Liver (tissue), 9 donors: ENCODE measurements around the gene EMD. TPM values are rescaled to one million over a fixed set of nuclear protein-coding genes. Genes with fewer than 3 reads are reported as not detected.

Source experiments
- DNase-seq: peaks from one replicate; pipeline ENCODE4 v3.0.0-alpha.2; 2017; ENCODE audit warnings: low spot score
- H3K27ac ChIP-seq, 2 donors: one replicate each; pipeline ENCODE4 v1.7.0; 2013; ENCODE audit warnings: inconsistent platforms in 2 of 2, low read length in 2 of 2, control low read depth in 1 of 2, low read depth in 1 of 2, mild to moderate bottlenecking in 1 of 2
- H3K27me3 ChIP-seq, 4 donors: one replicate each; pipeline versions ENCODE4 v1.6.1 to v1.7.0; 2013; ENCODE audit warnings: low read length in 3 of 4, inconsistent platforms in 1 of 4, mild to moderate bottlenecking in 1 of 4, moderate library complexity in 1 of 4; ENCODE audit not compliant: control insufficient read depth in 4 of 4, insufficient read depth in 4 of 4
- H3K36me3 ChIP-seq, 4 donors: one replicate each; pipeline versions ENCODE4 v1.6.1 to v1.7.0; 2013; ENCODE audit warnings: low read length in 3 of 4, mild to moderate bottlenecking in 3 of 4, low read depth in 1 of 4, moderate library complexity in 1 of 4; ENCODE audit not compliant: control insufficient read depth in 4 of 4, insufficient read depth in 3 of 4
- H3K4me1 ChIP-seq, 4 donors: one replicate each; pipeline versions ENCODE4 v1.6.1 to v1.7.0; 2013; ENCODE audit warnings: low read length in 3 of 4, mild to moderate bottlenecking in 3 of 4, moderate library complexity in 1 of 4; ENCODE audit not compliant: control insufficient read depth in 4 of 4, insufficient read depth in 4 of 4
- H3K4me3 ChIP-seq, 3 donors: one replicate each; pipeline versions ENCODE4 v1.6.1 to v1.7.0; 2013; ENCODE audit warnings: low read length in 3 of 3, control low read depth in 1 of 3, low read depth in 1 of 3, mild to moderate bottlenecking in 1 of 3
- H3K9ac ChIP-seq, 2 donors: one replicate each; pipeline ENCODE4 v1.7.0; 2013; ENCODE audit warnings: low read length in 2 of 2, mild to moderate bottlenecking in 2 of 2, moderate library complexity in 2 of 2, control low read depth in 1 of 2, low read depth in 1 of 2
- H3K9me3 ChIP-seq, 4 donors: one replicate each; pipeline versions ENCODE4 v1.6.1 to v1.7.0; 2013; ENCODE audit warnings: low read length in 3 of 4; ENCODE audit not compliant: control insufficient read depth in 4 of 4
- ATF3 ChIP-seq: IDR thresholded peaks from 2 replicates; pipeline ENCODE4 v1.6.1; 2016; ENCODE audit warnings: antibody characterized with exemption
- EGR1 ChIP-seq, 2 donors: IDR thresholded peaks; 2 replicates each; pipeline ENCODE4 v1.6.1; 2016 to 2018; ENCODE audit warnings: antibody characterized with exemption in 2 of 2, low read depth in 2 of 2
- FOXA1 ChIP-seq: IDR thresholded peaks from 2 replicates; pipeline ENCODE4 v1.6.1; 2016; ENCODE audit warnings: antibody characterized with exemption
- FOXA2 ChIP-seq: IDR thresholded peaks from 2 replicates; pipeline ENCODE4 v1.6.1; 2016; ENCODE audit warnings: antibody characterized with exemption
- GABPA ChIP-seq, 2 donors: IDR thresholded peaks in 1 of 2; conservative IDR thresholded peaks in 1 of 2; 2 replicates each; pipeline ENCODE4 v1.6.1; 2016; ENCODE audit warnings: antibody characterized with exemption in 2 of 2, mild to moderate bottlenecking in 1 of 2, moderate library complexity in 1 of 2
- HNF4A ChIP-seq, 2 donors: conservative IDR thresholded peaks; 2 replicates each; pipeline ENCODE4 v1.6.1; 2016; ENCODE audit warnings: antibody characterized with exemption in 2 of 2, mild to moderate bottlenecking in 2 of 2
- JUND ChIP-seq, 2 donors: IDR thresholded peaks; 2 replicates each; pipeline ENCODE4 v1.6.1; 2016; ENCODE audit warnings: antibody characterized with exemption in 2 of 2
- RAD21 ChIP-seq, 2 donors: IDR thresholded peaks; 2 replicates each; pipeline ENCODE4 v1.6.1; 2016; ENCODE audit warnings: antibody characterized with exemption in 2 of 2, mild to moderate bottlenecking in 2 of 2
- RXRA ChIP-seq, 2 donors: IDR thresholded peaks; 2 replicates each; pipeline ENCODE4 v1.6.1; 2017 to 2018; ENCODE audit warnings: antibody characterized with exemption in 2 of 2, mild to moderate bottlenecking in 1 of 2
- SP1 ChIP-seq: IDR thresholded peaks from 2 replicates; pipeline ENCODE4 v1.6.1; 2018; ENCODE audit warnings: antibody characterized with exemption, mild to moderate bottlenecking
- TAF1 ChIP-seq: conservative IDR thresholded peaks from 2 replicates; pipeline ENCODE4 v1.6.1; 2016; ENCODE audit warnings: antibody characterized with exemption, mild to moderate bottlenecking
- YY1 ChIP-seq: IDR thresholded peaks from 2 replicates; pipeline ENCODE4 v1.6.1; 2016; ENCODE audit warnings: antibody characterized with exemption, mild to moderate bottlenecking
- WGBS: extraction: QIAGEN DNeasy Blood & Tissue Kit; methylation state at CpG from one replicate; pipeline ENCODE4 v1.1.7; 2013; 5-methylcytosine and 5-hydroxymethylcytosine counted together
- polyA plus RNA-seq, 2 donors: library from polyadenylated mRNA; stranded (reverse) in 1 of 2; unstranded in 1 of 2; fragments of 200-250 nt in 1 of 2; fragments of >200 nt in 1 of 2; fragmentation: Nextera tagmentation in 1 of 2; extraction: Ambion mirVana in 1 of 2; gene quantifications; one replicate each; pipeline versions ENCODE4 v1.2.1 to v1.2.3, GENCODE V29; 2013 to 2015
- total RNA-seq, 2 donors: library from RNA; depleted of rRNA; stranded (reverse); fragments of >200 nt; gene quantifications; one replicate each; pipeline ENCODE4 v1.2.3, GENCODE V29; 2014
- TF ChIP-seq, protein P1 (sequence below): IDR thresholded peaks from 2 replicates; pipeline ENCODE4 v1.6.1; 2016; ENCODE audit warnings: antibody characterized with exemption, mild to moderate bottlenecking
- TF ChIP-seq, protein P2 (sequence below): fragments of 150-350 bp; IDR thresholded peaks from 2 replicates; pipeline ENCODE4 v1.5.1; 2017; ENCODE audit warnings: improper control_type of control experiment, low read depth, low read length; ENCODE audit not compliant: missing input control
- donor health status: healthy.
- donor health status: healthy.
- donor health status: healthy.
- donor health status: healthy.
- donor health status: healthy.

The EMD gene
- total and polyA plus RNA-seq, 4 donors: 11.6 to 38.0 (median 17.0) TPM

DNA sequence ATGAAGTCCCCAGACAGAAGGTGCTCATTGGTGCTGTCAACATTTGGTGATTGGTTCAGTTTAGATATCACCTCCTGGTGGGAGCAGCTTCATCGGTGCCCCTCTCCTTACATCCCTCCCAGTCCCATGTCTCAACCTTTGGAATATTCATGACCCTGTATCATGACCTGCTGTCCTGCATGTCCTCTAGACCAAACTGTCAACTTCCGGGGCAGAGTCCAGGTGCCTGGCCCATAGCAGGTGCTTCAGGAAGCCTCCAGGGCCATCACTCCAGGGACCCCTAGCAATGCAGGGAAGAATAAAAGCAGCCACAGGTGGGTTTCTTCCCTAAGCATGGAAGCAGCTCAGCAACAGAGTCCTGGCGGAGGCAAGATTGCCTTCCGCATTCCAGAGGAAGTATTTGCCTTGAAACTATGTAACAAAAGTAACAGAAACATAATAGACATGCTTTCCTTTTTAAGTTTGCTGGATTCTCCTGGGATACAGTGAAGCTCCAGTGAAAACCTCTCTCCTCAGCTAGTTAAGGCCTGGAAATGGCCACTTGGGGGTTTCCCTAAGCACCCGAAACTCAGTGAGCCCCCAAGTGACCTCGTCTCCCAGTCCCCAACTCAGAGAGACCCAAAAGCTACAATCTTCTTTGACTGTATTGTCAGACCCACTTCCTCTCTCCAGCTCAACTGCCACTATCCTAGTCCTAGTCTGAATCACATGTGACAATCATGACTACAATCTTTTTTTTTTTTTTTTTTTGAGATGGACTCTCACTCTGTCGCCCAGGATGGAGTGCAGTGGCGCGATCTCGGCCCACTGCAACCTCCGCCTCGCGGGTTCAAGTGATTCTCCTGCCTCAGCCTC is 48.0 kb downstream of the EMD start:
- no peaks in the 10 kb centered on the region for H3K27me3 ChIP-seq
- TF ChIP-seq HNF4A (conservative IDR thresholded peaks at IDR 0.05) (peak in 1 of 2 donors; percentile 35), JUND (IDR thresholded peaks at IDR 0.05) (no peak), TAF1 (no peak), ATF3 (no peak)
- DNase-seq: no peak
- WGBS: 90% methylated on average over 13 of the region's 13 CpGs
- H3K4me1 ChIP-seq: peaks cover 4 to 18% (median 5%) of the 10 kb centered on the region in 4 donors
- no peaks in the 10 kb centered on the region for H3K9me3 ChIP-seq
- H3K4me3 ChIP-seq: no peak overlapping the region
- H3K9ac ChIP-seq: no peak overlapping the region
- no peak overlapping the region for H3K27ac ChIP-seq
- H3K36me3 ChIP-seq: peaks cover 0 to under 1% (median 0%) of the 10 kb centered on the region in 4 donors

GRCh38 chrX:154428176-154429171 is 49.4 kb downstream of the EMD start, which contains the start of gene ATP6AP1:
Gene ATP6AP1, plus strand, starts transcription at chrX:154428677. Its CDS starts 16 bp downstream, at chrX:154428693.
- Histone ChIP-seq H3K27me3 (no peaks in the 10 kb centered on the region), H3K9ac (peak within 1 kb of the TSS; percentile 8 to 22), H3K4me3 (peak within 1 kb of the TSS; percentile 46 to 86 (median 76)), H3K27ac (peak within 1 kb of the TSS; percentile 63 to 66), H3K9me3 (no peaks in the 10 kb centered on the region), H3K4me1 (peaks cover 4 to 18% (median 5%) of the 10 kb centered on the region in 4 donors), H3K36me3 (peaks cover 0 to 5% (median 4%) of the 10 kb centered on the region in 4 donors)
- WGBS: 9% methylated on average over 87 of the region's 87 CpGs
- TF ChIP-seq SP1 (peak; percentile 84), TAF1 (no peak), JUND (IDR thresholded peaks at IDR 0.05) (no peak), RAD21 (IDR thresholded peaks at IDR 0.05) (no peak), RXRA (IDR thresholded peaks at IDR 0.05) (no peak), GABPA (IDR thresholded peaks at IDR 0.05 in 1 of 2, conservative IDR thresholded peaks at IDR 0.05 in 1 of 2) (no peak), FOXA2 (no peak), ATF3 (no peak), HNF4A (conservative IDR thresholded peaks at IDR 0.05) (no peak), FOXA1 (no peak), EGR1 (IDR thresholded peaks at IDR 0.05; ENCODE audit: low read depth in 2 of 2) (no peak), YY1 (peak; percentile 92)
- TF ChIP-seq, protein P1, sequence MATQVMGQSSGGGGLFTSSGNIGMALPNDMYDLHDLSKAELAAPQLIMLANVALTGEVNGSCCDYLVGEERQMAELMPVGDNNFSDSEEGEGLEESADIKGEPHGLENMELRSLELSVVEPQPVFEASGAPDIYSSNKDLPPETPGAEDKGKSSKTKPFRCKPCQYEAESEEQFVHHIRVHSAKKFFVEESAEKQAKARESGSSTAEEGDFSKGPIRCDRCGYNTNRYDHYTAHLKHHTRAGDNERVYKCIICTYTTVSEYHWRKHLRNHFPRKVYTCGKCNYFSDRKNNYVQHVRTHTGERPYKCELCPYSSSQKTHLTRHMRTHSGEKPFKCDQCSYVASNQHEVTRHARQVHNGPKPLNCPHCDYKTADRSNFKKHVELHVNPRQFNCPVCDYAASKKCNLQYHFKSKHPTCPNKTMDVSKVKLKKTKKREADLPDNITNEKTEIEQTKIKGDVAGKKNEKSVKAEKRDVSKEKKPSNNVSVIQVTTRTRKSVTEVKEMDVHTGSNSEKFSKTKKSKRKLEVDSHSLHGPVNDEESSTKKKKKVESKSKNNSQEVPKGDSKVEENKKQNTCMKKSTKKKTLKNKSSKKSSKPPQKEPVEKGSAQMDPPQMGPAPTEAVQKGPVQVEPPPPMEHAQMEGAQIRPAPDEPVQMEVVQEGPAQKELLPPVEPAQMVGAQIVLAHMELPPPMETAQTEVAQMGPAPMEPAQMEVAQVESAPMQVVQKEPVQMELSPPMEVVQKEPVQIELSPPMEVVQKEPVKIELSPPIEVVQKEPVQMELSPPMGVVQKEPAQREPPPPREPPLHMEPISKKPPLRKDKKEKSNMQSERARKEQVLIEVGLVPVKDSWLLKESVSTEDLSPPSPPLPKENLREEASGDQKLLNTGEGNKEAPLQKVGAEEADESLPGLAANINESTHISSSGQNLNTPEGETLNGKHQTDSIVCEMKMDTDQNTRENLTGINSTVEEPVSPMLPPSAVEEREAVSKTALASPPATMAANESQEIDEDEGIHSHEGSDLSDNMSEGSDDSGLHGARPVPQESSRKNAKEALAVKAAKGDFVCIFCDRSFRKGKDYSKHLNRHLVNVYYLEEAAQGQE: no peak
- TF ChIP-seq, protein P2, sequence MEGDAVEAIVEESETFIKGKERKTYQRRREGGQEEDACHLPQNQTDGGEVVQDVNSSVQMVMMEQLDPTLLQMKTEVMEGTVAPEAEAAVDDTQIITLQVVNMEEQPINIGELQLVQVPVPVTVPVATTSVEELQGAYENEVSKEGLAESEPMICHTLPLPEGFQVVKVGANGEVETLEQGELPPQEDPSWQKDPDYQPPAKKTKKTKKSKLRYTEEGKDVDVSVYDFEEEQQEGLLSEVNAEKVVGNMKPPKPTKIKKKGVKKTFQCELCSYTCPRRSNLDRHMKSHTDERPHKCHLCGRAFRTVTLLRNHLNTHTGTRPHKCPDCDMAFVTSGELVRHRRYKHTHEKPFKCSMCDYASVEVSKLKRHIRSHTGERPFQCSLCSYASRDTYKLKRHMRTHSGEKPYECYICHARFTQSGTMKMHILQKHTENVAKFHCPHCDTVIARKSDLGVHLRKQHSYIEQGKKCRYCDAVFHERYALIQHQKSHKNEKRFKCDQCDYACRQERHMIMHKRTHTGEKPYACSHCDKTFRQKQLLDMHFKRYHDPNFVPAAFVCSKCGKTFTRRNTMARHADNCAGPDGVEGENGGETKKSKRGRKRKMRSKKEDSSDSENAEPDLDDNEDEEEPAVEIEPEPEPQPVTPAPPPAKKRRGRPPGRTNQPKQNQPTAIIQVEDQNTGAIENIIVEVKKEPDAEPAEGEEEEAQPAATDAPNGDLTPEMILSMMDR: no peak
- DNase-seq: peak; percentile 86
